NCI-H1694 treated with DMSO at 0.1 percent for 48 hours (cell line): ENCODE measurements around the gene ZBTB5.
A peak's percentile ranks its signal among the peaks of the same experiment; 100 is the strongest.

Experiments
- DNase-seq: peaks from one replicate; lab custom pipeline; 2025; lab: John Stamatoyannopoulos, UW

ZBTB5 gene

DNA sequence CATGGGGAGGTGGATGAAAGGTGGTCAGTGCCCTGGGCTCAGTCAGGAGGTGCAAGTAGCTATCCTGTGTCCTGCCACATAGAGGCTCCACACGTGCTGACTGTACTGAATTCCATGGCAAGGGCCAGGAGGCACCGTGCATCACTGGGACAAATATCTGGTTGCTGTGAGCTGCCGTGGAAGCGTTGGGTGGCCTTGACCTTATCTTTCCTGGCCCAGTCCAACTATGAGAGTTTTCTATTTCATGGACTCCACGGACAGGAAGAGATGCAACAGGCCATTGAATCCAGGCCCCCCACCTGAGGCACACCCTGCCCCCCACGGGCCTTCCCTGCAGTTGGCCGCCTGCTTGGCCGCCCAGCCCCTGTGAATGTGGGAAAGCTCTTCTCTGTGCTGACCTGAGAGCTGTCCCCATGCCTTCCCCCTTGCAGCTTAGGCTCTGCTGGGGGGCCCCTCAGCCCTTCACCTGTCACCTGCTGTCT, 41.0 kb downstream of the ZBTB5 start:
- DNase-seq = no peak

DNA sequence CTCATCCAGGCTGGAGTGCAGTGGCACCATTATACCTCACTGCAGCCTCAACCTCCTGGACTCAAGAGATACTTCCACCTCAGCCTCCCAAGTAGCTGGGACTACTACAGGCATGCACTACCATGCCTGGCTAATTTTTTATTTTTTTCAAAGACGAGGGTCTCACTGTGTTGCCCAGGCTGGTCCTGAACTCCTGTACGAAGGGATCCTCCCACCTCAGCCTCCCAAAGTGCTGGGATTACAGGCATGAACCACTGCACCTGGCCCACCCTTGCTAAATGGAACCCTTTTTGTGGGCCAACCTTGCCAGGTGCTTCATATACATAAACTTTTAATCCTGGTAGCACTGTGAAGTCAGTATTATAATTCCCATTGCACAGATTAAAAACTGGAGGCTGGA, 41.7 kb downstream of the ZBTB5 start:
- no peak for DNase-seq

DNA sequence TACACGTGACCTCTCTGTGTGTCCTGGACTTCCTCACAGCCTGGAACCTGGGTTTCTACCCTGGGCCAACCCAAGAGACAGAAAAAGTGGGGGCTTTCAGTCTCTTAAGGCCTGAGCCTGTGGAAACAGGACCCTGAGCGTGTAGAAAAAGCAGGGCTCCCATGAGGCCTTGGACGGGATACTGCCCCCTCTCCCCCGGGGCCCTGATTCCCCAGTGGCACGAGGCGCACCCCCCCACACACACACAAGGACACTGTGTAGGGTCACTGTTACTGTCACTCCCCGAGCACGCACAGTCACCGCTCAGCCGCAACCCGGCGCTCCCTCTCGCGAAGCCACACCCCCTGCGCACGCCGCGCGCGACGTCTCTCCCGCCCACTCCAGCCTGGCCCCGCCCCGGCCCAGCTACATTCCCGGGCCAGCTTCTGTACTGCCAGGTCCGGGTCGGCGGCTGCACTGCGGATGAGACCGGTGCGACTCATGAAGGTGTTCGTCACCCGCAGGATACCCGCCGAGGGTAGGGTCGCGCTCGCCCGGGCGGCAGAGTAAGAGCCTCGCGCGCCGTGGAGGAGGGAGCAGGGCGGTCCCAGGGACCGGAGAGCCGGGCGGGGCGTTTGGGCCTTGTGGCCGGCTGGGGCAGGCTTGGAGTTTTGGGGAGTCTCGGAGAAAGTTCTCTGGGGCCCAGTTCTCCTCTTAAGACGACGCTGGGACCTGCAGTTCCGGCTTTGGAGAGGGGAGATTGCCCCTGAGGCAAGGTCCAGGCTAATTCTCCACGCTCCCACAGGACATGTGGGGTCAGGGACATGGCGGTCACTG, 42.8 kb downstream of the ZBTB5 start, which contains the start of gene GRHPR:
Gene GRHPR (plus strand): TSS at position 408 of the 816 bp plus-strand sequence. CDS start 55 bp downstream, at position 463.
- DNase-seq = peak; percentile 43

DNA sequence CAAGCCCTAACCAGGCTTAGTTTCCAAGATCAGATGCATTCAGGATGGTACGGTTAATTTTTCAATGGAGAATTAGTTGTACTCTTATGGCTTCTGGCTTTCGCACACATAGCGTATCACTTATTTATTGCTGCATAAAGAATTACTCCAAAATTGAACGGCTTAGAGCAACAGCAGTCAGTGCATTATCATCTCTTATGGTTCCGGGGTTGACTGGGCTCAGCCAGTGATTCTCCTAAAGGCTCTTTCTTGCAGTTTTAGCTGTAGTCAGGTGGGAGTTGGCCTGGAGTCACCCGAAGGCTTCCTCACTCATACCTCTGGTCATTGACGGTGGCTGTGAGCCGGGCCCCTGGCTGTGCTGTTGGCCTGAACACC, 43.3 kb downstream of the ZBTB5 start:
- DNase-seq = no peak

DNA sequence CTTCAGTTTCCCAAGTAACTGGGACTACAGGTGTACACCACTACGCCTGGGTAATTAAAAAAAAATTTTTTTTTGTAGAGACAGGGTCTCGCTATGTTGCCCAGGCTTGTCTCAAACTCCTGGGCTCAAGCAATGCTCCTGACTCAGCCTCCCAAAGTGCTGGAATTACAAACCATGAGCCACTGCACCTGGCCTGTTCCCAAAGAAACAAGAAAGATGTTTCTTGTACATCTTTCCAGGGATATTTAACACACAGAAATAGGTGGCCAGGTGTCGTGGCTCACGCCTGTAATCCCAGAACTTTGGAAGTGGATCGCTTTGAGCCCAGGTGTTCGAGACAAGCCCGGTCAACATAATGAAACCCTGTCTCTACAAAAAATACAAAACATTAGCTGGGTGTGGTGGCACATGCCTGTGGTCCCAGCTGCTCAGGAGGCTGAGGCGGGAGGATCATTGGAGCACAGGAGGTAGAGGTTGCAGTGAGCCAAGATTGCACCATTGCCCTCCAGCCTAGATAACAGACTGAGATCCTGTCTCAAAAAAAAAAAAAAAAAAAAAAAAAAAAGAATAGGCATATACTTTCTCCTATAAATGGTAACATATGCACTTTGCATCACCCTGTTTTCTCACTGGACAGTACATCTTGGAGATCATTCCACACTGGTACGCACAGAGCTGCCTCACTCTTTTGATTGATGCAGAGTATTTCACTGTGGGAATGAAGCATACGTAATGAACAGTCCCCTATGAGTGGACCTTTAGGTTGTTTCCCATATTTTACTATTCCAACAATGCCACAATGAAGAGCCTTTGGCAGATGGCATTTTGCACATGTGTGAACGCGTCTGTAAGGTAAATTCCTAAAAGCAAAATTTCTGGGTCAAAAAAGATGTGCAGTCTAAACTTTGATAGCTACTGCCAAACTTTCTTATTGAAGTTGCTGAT, 44.7 kb downstream of the ZBTB5 start:
- DNase-seq = no peak

DNA sequence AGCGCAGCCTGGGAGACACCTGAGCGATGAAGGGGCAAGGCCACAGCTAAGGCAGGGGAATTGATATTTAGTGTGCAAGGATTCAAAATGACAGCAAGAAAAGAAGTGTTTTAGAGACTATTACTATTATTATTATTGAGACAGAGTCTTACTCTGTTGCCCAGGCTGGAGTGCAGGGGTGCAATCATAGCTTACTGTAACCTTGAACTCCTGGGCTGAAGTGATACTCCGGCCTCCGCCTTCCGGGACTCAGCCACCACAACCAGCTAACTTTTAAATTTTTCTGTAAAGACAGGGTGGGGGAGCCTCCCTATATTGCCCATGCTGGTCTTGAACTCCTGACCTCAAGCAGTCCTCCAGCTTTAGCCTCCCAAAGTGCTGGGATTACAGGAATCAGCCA, 46.0 kb downstream of the ZBTB5 start:
- DNase-seq = no peak

DNA sequence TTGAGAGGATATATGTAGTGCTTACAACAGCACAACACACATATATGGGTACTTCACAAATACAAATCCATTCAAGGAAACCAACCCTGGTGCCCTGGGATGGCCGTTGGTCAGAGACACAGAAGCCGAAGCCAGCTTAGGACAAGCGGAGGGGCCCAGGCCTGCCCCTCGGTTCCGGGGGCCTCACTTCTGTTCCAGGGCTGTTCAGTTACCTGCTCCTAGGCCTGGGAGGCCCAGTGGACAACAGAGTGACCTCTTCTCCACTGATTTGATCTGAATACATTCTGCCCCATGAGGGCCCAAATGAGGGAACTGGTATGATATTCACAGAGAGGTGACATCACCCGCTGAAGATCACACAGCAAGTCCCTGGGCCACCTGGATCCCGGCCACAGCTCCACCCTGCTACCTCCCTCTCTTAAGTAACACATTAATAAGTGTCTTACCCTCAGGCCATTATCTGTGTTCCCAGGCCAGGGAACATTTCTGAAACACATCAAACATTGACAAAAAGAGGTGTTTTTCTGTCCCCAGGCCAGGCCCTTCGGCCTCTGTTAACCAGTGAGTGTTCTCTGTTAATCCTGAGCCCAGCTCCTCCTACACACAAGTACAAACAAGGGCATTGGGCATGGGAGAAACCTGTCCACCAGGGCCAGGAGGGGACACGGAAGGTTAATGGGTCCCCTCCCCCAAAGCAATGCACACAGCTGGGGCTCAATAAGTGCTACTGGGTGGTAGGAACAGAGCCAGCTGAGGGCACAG, 47.2 kb downstream of the ZBTB5 start:
- DNase-seq = no peak

DNA sequence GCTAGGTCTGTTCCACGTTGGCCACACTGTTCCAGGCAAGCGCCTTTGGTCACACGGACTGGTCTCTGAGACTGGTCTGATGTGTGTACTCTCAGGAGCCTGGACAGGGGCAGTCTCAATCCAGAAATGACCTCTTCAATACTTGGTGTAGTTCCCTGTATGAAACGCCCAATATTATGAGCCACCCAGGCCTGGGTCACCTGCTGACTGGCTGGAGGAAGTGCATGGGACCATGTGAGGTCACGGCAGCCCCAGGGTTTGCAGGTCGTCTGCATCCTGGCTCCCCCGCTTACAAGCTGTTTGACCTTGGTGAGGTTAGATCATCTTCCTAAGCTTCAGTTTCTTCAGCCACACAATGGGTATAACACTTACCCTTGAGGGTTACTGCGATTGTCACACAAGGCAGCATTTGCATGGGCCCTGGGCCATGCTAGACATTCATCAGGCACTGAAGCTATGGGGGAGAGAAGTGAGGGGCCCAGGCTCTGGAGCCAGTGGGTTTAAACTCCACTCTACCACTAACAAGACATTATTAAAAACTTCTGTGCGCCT, 47.9 kb downstream of the ZBTB5 start:
- DNase-seq = no peak

DNA sequence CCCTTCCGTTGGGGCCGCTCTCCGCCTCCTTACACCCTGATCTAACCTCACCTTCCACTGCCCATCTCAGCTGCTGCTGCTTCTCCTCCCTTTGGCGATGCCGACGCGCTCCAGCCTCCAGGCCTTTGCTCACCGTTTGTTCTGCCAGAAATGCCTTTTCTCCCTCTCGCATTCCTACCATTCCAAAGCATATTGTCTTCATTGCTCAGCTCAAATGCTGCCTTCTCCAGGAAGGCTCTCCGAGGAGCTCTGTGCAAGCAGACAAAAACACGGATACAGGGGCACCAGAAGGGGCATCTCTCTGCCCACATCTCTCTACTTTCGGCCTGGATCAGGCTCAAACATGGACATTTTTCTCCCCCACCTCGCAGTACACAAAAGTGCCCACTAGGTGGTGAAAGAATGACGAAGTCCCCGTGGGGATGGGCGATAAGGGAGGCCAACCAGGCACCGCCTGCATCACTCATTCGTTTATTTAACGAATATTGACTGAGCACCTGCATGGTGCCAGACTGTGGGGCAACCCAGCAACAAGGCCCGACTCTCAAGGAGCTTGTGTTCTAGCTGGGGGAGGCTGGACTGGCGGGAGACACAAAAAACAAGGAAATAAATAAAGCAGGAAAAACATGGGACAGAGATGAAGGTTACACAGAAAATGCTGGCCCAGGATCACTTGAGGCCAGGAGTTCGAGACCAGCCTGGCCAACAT, 50.1 kb downstream of the ZBTB5 start:
- peak; percentile 56 for DNase-seq

DNA sequence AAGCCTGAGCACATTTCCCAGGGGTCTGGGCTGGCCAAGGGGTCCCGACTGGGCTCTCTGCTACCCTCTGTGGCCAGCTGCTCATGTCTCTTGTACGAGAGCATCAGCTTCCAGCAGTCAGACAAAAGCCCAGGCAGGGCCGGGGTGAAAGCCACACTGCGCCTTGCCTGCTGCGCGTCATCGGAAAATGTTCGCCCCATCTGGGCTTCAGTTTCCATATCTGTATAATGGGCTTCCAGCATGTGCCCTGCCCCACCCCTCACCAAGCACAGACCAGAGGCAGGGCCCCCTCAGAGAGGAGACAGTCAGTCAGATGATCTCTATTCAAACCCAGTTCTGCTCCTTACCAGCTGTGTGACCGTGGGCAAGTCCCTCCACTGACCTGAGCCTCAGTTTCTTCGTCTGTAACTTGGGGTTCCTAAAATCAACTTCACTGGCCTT, 50.7 kb downstream of the ZBTB5 start:
- no peak for DNase-seq

DNA sequence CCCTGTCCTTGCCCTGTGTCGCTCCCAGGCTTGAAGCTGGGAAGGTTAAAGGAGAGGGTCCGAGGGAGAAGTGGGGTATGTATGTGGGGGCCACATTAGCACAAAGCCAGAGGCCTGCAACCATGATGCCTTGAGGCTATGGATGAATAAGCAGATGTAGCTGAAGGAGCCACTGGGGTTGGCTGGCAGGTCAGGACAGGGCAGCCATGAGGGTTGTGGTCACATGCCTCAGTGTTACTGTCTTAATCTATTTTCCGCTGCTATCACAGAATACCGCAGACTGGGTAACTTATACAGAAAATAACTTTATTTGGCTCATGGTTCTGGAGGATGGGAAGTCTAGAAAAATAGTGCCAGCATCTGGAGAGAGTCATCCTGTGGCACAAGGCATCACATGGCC, 51.9 kb downstream of the ZBTB5 start:
- no peak for DNase-seq

DNA sequence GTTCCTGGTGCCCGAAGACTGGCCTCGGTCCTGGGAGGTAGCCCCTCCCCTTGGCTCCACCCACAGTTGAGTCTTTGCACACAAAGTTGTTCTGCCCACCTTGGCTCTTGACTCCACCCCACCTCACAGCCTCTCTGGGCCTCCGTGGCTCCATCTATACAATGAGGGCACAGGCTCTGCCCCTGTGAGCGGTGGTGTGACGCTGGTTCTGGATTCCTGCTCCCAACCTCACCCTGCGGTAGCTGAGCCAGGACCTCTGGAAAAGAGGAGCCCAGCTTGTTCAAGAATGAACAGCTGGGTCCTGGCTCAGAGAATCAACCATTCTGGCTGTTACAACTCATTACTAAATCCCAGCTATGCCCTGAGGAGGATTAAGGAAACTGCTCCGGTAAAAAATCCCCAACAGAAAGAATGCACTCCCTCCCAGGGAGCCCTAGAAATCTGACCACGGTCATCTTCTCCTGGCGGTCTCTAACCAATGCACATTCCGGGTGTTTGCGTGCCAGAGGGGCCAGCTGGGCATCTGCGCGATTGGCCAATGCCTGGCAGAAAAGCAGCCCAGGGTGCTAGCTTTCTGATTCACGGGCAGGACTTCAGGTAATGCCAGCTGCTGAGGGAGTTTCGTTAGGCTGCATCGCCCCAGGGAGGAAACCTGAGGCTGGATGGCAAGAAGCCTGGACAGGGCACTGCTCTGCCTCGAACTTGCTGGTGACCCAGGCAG, 52.7 kb downstream of the ZBTB5 start:
- no peak for DNase-seq

DNA sequence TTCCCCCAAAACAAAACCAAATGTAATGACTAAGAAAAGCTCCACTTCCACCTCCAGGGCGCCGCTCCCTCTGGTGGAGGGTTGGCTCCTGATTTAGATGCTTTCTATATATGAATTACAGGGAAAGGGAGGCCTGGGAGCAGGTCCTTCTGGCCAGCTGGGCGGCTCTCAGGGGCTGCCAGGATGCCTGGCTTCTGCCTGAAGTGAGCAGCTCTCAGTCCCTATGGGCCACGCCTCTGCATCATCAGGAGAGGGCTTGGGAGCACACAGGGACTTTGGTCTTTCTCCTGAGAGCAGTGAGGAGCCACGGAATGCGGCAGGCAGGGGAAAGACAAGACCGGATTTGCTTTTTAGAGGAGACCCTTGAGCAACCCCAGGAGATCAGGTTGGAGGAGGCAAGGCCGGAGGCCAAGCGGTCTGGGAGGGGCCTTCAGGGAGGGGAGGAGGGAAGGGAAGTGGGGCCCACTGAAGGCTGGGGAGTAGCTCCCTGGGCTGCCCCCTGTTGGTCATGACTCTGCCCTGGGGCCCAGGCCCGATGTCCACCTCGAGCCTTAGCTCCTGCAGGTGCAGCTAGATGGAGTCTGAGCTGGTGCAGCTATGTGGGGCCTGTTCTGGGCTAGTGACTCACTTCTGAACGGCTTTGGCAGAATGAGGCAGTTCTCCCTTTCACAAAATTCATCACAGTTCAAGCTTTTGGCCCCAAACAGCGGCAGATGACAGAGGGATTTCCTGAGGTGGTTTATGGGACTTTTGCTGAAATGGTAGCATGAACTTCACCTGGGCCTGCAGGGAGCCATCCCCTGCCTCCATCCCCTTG, 54.1 kb downstream of the ZBTB5 start:
- no peak for DNase-seq

DNA sequence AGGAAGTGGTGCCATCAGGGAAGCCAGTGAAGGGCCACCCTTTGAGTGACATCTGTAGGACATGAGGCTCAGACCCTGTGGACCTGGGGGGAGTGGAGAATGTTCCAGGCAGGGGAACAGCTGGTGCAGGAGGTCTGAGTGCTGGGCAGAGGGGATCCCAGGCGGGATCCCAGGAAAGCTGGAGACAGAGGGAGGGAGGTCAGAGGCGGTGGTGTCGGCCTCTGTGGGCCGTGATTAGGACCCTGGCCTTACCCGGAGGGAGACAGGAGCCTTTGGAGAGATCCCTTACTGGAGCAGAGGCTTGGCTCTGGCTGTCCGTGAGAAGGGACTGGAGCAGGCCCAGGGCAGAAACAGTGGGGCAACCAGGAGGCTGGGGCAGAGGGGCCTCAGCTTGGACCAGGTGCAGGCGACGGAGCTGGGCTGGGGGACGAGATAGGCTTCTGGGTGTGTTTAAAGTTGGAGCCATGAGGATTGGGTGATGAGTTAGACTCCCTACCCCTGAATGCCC, 54.8 kb downstream of the ZBTB5 start:
- DNase-seq = no peak

DNA sequence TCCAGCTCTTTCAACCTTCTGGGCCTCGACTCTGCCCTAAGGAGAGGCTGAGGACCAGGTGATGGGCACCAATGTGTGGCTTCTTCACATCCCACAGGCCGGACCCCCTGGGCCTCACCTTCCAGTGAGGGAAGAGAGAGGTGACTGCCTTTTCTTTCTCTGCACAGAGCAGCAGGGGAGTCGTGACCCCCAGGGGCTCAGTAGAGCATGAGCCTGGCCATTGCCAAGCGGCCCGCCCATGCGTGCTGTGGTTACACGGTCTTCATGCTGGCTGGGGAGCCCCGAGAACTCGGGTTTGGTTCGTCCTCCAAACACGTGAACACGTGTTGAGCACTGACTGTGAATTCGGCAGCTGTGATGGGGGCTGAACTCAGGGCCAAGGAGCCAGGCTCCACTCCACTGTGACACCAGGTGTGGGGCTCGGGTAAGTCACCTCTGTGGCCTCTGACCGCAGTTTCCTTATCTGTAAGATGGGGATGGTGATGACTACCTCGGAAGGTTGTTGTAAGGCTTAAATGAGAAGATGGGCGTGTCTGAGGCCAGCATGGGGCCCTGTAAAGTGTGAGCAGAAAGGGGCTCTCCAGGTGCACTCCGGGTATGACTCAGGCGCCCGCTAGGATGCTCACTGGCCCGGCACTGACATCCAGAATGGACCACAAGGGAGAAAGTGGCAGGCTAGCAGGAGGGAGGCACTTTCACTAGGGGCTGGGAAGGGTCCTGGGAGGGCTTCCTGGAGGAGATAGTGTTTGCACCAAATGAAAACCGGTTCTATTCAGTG, 56.1 kb downstream of the ZBTB5 start:
- DNase-seq = no peak

DNA sequence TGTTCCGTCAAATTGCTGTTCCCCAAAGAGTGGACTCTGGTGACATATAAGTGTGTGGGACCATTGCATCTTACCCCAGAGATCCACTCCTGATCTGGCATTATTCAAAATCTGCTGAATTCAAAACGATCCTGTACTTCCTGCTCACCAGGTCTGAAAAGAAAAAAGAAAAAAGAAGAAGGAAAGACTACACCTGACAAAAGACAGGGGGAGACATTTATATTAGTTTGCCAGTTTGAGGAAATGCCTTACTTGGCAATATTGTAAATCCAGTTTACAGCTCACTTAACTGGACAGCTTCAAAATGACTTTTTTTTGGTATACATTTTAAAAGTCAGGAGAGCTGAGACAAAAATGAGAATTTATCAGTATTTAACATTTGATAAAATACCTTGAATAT, 57.8 kb downstream of the ZBTB5 start:
- no peak for DNase-seq

DNA sequence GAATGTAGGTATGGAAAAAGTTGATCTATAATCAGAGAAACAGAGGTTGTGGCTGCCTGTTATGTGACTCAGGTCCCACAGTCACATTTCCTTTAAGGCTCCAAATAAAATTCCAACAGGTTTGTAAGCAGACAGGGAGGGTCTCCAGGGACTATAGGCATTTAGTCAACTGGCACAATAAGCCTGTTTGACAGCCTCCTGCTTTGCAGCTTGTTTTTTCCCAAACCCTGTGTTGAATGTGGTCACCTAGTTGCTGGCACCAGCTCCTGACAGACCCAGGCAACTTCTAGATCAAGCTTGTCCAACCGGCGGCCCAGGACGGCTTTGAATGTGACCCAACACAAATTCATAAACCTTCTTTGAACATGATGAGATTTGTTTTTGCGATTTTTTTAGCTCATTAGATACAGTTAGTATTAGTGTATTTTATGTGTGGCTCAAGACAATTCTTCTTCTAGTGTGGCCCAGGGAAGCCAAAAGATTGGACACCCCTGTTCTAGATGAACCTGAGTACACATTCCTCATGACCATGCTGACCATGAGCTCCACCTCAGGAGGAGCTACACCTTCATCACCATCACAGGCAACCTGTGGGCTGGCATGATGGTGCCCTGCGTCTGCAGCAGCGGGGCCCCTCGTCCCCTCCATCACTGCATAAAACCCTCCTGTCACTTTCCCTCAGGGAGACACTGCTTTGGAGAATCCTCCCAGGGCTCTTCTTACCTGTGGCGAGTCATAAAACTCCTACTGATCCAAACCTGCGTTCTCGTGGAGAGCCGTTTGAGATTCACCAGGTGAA, 58.4 kb downstream of the ZBTB5 start:
- DNase-seq = no peak
